Erythroblast (primary cell): Measurements from ENCODE around the gene ZNF841.

Experiments
- GATA1 ChIP-seq: IDR thresholded peaks from 2 replicates; pipeline ENCODE4 v1.6.1; 2011; ENCODE audit warnings: low read depth, mild to moderate bottlenecking, control low read depth, low read length, moderate library complexity
- POLR2A ChIP-seq: IDR thresholded peaks from 2 replicates; pipeline ENCODE4 v1.6.1; 2011; ENCODE audit warnings: mild to moderate bottlenecking, low read length

- no peak for TF ChIP-seq POLR2A
- TF ChIP-seq GATA1: no peak
Observed at GRCh38 chr19:52094526-52095130, 937 bp downstream of the ZNF841 start.
